Coronary artery (tissue), 2 donors: Measurements from ENCODE around the gene FAM25A.
"Not testable (repeated sequence)": the region's sequence is repeated elsewhere in the genome, so short reads cannot be mapped to it uniquely, and the experiment has no call there.

ENCODE experiments used
- DNase-seq: peaks from one replicate; pipeline ENCODE4 v3.0.0-alpha.2; 2017; ENCODE audit warnings: low spot score
- H3K27ac ChIP-seq, 2 donors: fragments of 200-600 bp; sonication (generic); one replicate each; pipeline ENCODE4 v1.5.1; 2016 to 2019
- H3K4me3 ChIP-seq: fragments of 200-600 bp; sonication (generic); 2 replicates; pipeline ENCODE4 v1.5.1; 2016; ENCODE audit warnings: mild to moderate bottlenecking, moderate library complexity
- CTCF ChIP-seq: fragments of 200-600 bp; sonication (generic); IDR thresholded peaks from one replicate; pipeline ENCODE4 v1.5.1; 2019; ENCODE audit warnings: antibody characterized with exemption

Gene FAM25A

GRCh38 chr10:87000491-87000890 is 19.6 kb upstream of the FAM25A start:
- Histone ChIP-seq H3K27ac (no peak overlapping the region), H3K4me3 (no peak overlapping the region)
- DNase-seq, result no peak
- no peak for TF ChIP-seq CTCF

- DNase-seq, H3K27ac ChIP-seq, H3K4me3 ChIP-seq: not testable (repeated sequence)
Measured at GRCh38 chr10:87007124-87007523, 13.0 kb upstream of the FAM25A start.

- H3K27ac ChIP-seq, DNase-seq, H3K4me3 ChIP-seq: not testable (repeated sequence)
Measured at GRCh38 chr10:87007674-87008073, 12.4 kb upstream of the FAM25A start.

- not testable (repeated sequence) for H3K27ac ChIP-seq, H3K4me3 ChIP-seq, DNase-seq
Measured at GRCh38 chr10:87008303-87008702, 11.8 kb upstream of the FAM25A start.

GRCh38 chr10:87009134-87009696 is 10.9 kb upstream of the FAM25A start:
- not testable (repeated sequence) for H3K27ac ChIP-seq, H3K4me3 ChIP-seq, DNase-seq

GRCh38 chr10:87013528-87013927 is 6.6 kb upstream of the FAM25A start:
- not testable (repeated sequence) for DNase-seq, H3K4me3 ChIP-seq, H3K27ac ChIP-seq

- DNase-seq, H3K4me3 ChIP-seq, H3K27ac ChIP-seq: not testable (repeated sequence)
Measured at GRCh38 chr10:87014986-87015716, 4.9 kb upstream of the FAM25A start.

- DNase-seq, H3K4me3 ChIP-seq, H3K27ac ChIP-seq: not testable (repeated sequence)
Measured at GRCh38 chr10:87018127-87018526, 2.0 kb upstream of the FAM25A start.

- H3K4me3 ChIP-seq, DNase-seq, H3K27ac ChIP-seq: not testable (repeated sequence)
Measured at GRCh38 chr10:87019066-87019465, 1.0 kb upstream of the FAM25A start.

GRCh38 chr10:87019504-87019903 is 590 bp upstream of the FAM25A start:
- DNase-seq, H3K27ac ChIP-seq: not testable (repeated sequence)

GRCh38 chr10:87025285-87025958 is 5.3 kb downstream of the FAM25A start:
- not testable (repeated sequence) for H3K4me3 ChIP-seq, H3K27ac ChIP-seq, DNase-seq

More at GRCh38 chr10:87019504-87019903, 590 bp upstream of the FAM25A start:
- not testable (repeated sequence) for H3K4me3 ChIP-seq

- not testable (repeated sequence) for DNase-seq, H3K4me3 ChIP-seq, H3K27ac ChIP-seq
Measured at GRCh38 chr10:87026747-87027508, 6.8 kb downstream of the FAM25A start.

- not testable (repeated sequence) for H3K4me3 ChIP-seq, DNase-seq, H3K27ac ChIP-seq
Measured at GRCh38 chr10:87030419-87030818, 10.3 kb downstream of the FAM25A start.
